K562 (cell line): Measurements from ENCODE around the gene UTP14A. TPM values are rescaled to one million over a fixed set of nuclear protein-coding genes. Genes with fewer than 3 reads are reported as not detected.

Source experiments
- ATF7 ChIP-seq: fragments of 450-650 bp; IDR thresholded peaks from 2 replicates; pipeline ENCODE4 v1.7.1; 2014; ENCODE audit warnings: mild to moderate bottlenecking, moderate library complexity
- BRD4 ChIP-seq: fragments of 200-600 bp; sonication (generic); IDR thresholded peaks from 2 replicates; pipeline ENCODE4 v1.6.1; 2017; ENCODE audit warnings: inconsistent platforms
- CC2D1A ChIP-seq: fragments of 450-650 bp; IDR thresholded peaks from 2 replicates; pipeline ENCODE4 v1.6.1; 2017; ENCODE audit warnings: mild to moderate bottlenecking
- CREBBP ChIP-seq: IDR thresholded peaks from one replicate; pipeline ENCODE4 v1.6.1; 2012; ENCODE audit warnings: low read depth, mild to moderate bottlenecking, control low read depth, inconsistent platforms, low read length
- CXXC5 ChIP-seq: fragments of 250-450 bp; sonication (Bioruptor Pico); IDR thresholded peaks from 2 replicates; pipeline ENCODE4 v1.8.0; 2022; ENCODE audit warnings: inconsistent platforms, mild to moderate bottlenecking, moderate library complexity
- FOSL1 ChIP-seq: fragments of 200-800 bp; sonication (Bioruptor generic); conservative IDR thresholded peaks from 2 replicates; pipeline ENCODE4 v1.6.1; 2016; ENCODE audit warnings: missing genetic modification characterization, missing compliant biosample characterization
- HDAC8 ChIP-seq: fragments of 450-650 bp; IDR thresholded peaks from 2 replicates; pipeline ENCODE4 v1.6.1; 2016; ENCODE audit warnings: mild to moderate bottlenecking, missing genetic modification characterization, moderate library complexity, missing compliant biosample characterization
- ILF3 ChIP-seq: fragments of 450-650 bp; IDR thresholded peaks from 2 replicates; pipeline ENCODE4 v1.6.1; 2018; ENCODE audit warnings: antibody characterized with exemption, mild to moderate bottlenecking, moderate library complexity, borderline replicate concordance
- JUND ChIP-seq, 2 experiments: IDR thresholded peaks; 2 replicates in 1 of 2; 3 replicates in 1 of 2; pipeline ENCODE4 v1.6.1; 2011; ENCODE audit warnings: borderline replicate concordance in 2 of 2, low read depth in 2 of 2, low read length in 2 of 2, improper control_type of control experiment in 1 of 2, missing biosample characterization in 1 of 2, missing genetic modification characterization in 1 of 2, missing genetic modification reagents in 1 of 2
- KDM5B ChIP-seq: fragments of 200-600 bp; sonication (generic); IDR thresholded peaks from 2 replicates; pipeline ENCODE4 v1.6.1; 2012; ENCODE audit warnings: low read depth, mild to moderate bottlenecking, moderate library complexity, low read length, control low read depth, inconsistent platforms; ENCODE audit not compliant: insufficient replicate concordance
- NFE2 ChIP-seq: IDR thresholded peaks from 2 replicates; pipeline ENCODE4 v1.6.1; 2014; ENCODE audit warnings: antibody characterized with exemption, low read depth
- NR2C1 ChIP-seq, 2 experiments: fragments of 450-650 bp; IDR thresholded peaks; 2 replicates each; pipeline ENCODE4 v1.6.1; 2017; ENCODE audit warnings: mild to moderate bottlenecking in 2 of 2, antibody characterized with exemption in 1 of 2, inconsistent platforms in 1 of 2, missing compliant biosample characterization in 1 of 2, missing genetic modification characterization in 1 of 2
- NUFIP1 ChIP-seq: fragments of 450-650 bp; IDR thresholded peaks from 2 replicates; pipeline ENCODE4 v1.6.1; 2018; ENCODE audit not compliant: partially characterized antibody
- SMC3 ChIP-seq: conservative IDR thresholded peaks from 2 replicates; pipeline ENCODE4 v1.6.1; 2011; ENCODE audit warnings: low read depth, low read length, improper control_type of control experiment; ENCODE audit not compliant: insufficient read depth
- TEAD2 ChIP-seq: fragments of 450-650 bp; IDR thresholded peaks from 2 replicates; pipeline ENCODE4 v1.6.1; 2016; ENCODE audit warnings: missing genetic modification characterization, control low read depth, missing compliant biosample characterization
- ZNF324 ChIP-seq: fragments of 250-450 bp; sonication (Bioruptor Pico); IDR thresholded peaks from 2 replicates; pipeline ENCODE4 v1.4.0; 2020; ENCODE audit warnings: mild to moderate bottlenecking
- polyA plus RNA-seq, 8 experiments: library from polyadenylated mRNA; depleted of rRNA in 4 of 8; stranded (reverse) in 5 of 8; unstranded in 3 of 8; fragments of >200 nt; fragmentation: Nextera tagmentation in 2 of 8; fragmentation: Illumina TruSeq in 1 of 8; extraction: Ambion mirVana in 2 of 8; extraction: Trizol in 1 of 8; gene quantifications; 2 replicates each; pipeline versions ENCODE4 v1.2.1 to v1.2.3, GENCODE V29; 2011 to 2014; ENCODE audit warnings: inconsistent platforms in 1 of 8, missing spikeins in 1 of 8
- total RNA-seq, 7 experiments: library from RNA; depleted of rRNA in 6 of 7; stranded (reverse); fragments of >200 nt in 6 of 7; fragmentation: Illumina TruSeq in 2 of 7; extraction: Trizol in 2 of 7; gene quantifications; 2 replicates each; pipeline versions ENCODE4 v1.2.1 to v1.2.3, GENCODE V29; 2011 to 2021; ENCODE audit warnings: low replicate concordance in 1 of 7
- TF ChIP-seq, protein P1 (sequence below): fragments of 200-800 bp; sonication (Bioruptor generic); IDR thresholded peaks from 2 replicates; pipeline ENCODE4 v1.6.1; 2017; ENCODE audit warnings: missing genetic modification characterization, missing compliant biosample characterization
- TF ChIP-seq, protein P2 (sequence below): sonication (generic); formaldehyde crosslinking; IDR thresholded peaks from 2 replicates; pipeline ENCODE4 v1.8.1; 2022; ENCODE audit warnings: missing genetic modification reagents

The UTP14A gene
- total and polyA plus RNA-seq, 9 of the 15 experiments (the other 6 are each of a cell fraction or from before 2014, with no cell fraction given), result 30.5 to 91.0 (median 64.1) TPM

- 0 out of 2 replicates have a peak, but pooled peaks have one; percentile 11 for TF ChIP-seq JUND (IDR thresholded peaks at IDR 0.05; ENCODE audit: borderline replicate concordance, low read depth, low read length)
- peak; percentile 32; the same call in 1 of the 3 replicates for TF ChIP-seq JUND (tag; IDR thresholded peaks at IDR 0.05; ENCODE audit: borderline replicate concordance, low read depth, low read length)
- TF ChIP-seq NFE2, result no peak
- no peak for TF ChIP-seq CREBBP
- no peak for TF ChIP-seq ILF3
- peak; percentile 27; the same call in 1 of the 2 replicates for TF ChIP-seq ATF7
- TF ChIP-seq, protein P1, sequence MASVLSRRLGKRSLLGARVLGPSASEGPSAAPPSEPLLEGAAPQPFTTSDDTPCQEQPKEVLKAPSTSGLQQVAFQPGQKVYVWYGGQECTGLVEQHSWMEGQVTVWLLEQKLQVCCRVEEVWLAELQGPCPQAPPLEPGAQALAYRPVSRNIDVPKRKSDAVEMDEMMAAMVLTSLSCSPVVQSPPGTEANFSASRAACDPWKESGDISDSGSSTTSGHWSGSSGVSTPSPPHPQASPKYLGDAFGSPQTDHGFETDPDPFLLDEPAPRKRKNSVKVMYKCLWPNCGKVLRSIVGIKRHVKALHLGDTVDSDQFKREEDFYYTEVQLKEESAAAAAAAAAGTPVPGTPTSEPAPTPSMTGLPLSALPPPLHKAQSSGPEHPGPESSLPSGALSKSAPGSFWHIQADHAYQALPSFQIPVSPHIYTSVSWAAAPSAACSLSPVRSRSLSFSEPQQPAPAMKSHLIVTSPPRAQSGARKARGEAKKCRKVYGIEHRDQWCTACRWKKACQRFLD (CRISPR knock-in tag), result no peak
- peak; percentile 35 for TF ChIP-seq FOSL1
- TF ChIP-seq ZNF324 (CRISPR knock-in tag), result no peak
- TF ChIP-seq CC2D1A, result 0 out of 2 replicates have a peak, but pooled peaks have one; percentile 43
- TF ChIP-seq TEAD2 (tag), result no peak
- TF ChIP-seq NR2C1 (IDR thresholded peaks at IDR 0.05), result no peak
- TF ChIP-seq NR2C1 (tag; IDR thresholded peaks at IDR 0.05), result no peak
- no peak for TF ChIP-seq BRD4
- no peak for TF ChIP-seq CXXC5 (CRISPR knock-in tag)
- TF ChIP-seq SMC3, result 0 out of 2 replicates have a peak, but pooled peaks have one; percentile 36
- TF ChIP-seq NUFIP1, result no peak
- TF ChIP-seq, protein P2, sequence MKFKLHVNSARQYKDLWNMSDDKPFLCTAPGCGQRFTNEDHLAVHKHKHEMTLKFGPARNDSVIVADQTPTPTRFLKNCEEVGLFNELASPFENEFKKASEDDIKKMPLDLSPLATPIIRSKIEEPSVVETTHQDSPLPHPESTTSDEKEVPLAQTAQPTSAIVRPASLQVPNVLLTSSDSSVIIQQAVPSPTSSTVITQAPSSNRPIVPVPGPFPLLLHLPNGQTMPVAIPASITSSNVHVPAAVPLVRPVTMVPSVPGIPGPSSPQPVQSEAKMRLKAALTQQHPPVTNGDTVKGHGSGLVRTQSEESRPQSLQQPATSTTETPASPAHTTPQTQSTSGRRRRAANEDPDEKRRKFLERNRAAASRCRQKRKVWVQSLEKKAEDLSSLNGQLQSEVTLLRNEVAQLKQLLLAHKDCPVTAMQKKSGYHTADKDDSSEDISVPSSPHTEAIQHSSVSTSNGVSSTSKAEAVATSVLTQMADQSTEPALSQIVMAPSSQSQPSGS, result no peak
- no peak for TF ChIP-seq HDAC8 (tag)
- TF ChIP-seq KDM5B, result no peak
These were observed 19.5 kb downstream of the UTP14A start (continued) for GRCh38 chrX:129925305-129926092.
